Natural killer cell treated with Interleukin-12 subunit alpha and Interleukin-12 subunit beta and Interleukin-15 and Interleukin-18, amount 100 ng/mL, for 72 hours (primary cell): ENCODE data around the gene TTC23. TPM values are rescaled to one million over a fixed set of nuclear protein-coding genes. Genes with fewer than 3 reads are reported as not detected.

ENCODE experiments used
- ATAC-seq, 2 donors: fragments of 150-1000 bp; cut with Tn5 transposase in 1 of 2; sonication (Bioruptor Pico), chemical (Tn5 transposase) in 1 of 2; 2 replicates each; pipeline ENCODE4 v1.10.0; 2021
- DNase-seq: peaks from one replicate; pipeline ENCODE4 v3.0.0; 2022; ENCODE audit warnings: low spot score
- H3K27ac Mint-ChIP-seq, 2 donors: 1 replicate in 1 of 2; 2 replicates in 1 of 2; pipeline ENCODE4 v1.8.0; 2022; ENCODE audit warnings: mixed read lengths in 2 of 2, mild to moderate bottlenecking in 1 of 2, moderate library complexity in 1 of 2
- H3K27me3 Mint-ChIP-seq, 2 donors: 1 replicate in 1 of 2; 2 replicates in 1 of 2; pipeline ENCODE4 v1.8.0; 2022; ENCODE audit warnings: mixed read lengths in 2 of 2
- H3K36me3 Mint-ChIP-seq: one replicate; pipeline ENCODE4 v1.8.0; 2022; ENCODE audit warnings: mixed read lengths
- H3K4me1 Mint-ChIP-seq, 2 donors: 1 replicate in 1 of 2; 2 replicates in 1 of 2; pipeline ENCODE4 v1.8.0; 2022; ENCODE audit warnings: low read depth in 2 of 2, mixed read lengths in 2 of 2, mild to moderate bottlenecking in 1 of 2
- H3K4me3 Mint-ChIP-seq: one replicate; pipeline ENCODE4 v1.8.0; 2022; ENCODE audit warnings: mixed read lengths
- H3K9me3 Mint-ChIP-seq: 2 replicates; pipeline ENCODE4 v1.8.0; 2022; ENCODE audit warnings: mixed read lengths
- total RNA-seq, 2 donors: library from RNA; stranded (reverse); gene quantifications; one replicate each; pipeline ENCODE4 v1.2.3, GENCODE V29; 2022

The TTC23 gene
- total RNA-seq, 2 donors from 2014 or later = 1.00 to 3.6 TPM

DNA sequence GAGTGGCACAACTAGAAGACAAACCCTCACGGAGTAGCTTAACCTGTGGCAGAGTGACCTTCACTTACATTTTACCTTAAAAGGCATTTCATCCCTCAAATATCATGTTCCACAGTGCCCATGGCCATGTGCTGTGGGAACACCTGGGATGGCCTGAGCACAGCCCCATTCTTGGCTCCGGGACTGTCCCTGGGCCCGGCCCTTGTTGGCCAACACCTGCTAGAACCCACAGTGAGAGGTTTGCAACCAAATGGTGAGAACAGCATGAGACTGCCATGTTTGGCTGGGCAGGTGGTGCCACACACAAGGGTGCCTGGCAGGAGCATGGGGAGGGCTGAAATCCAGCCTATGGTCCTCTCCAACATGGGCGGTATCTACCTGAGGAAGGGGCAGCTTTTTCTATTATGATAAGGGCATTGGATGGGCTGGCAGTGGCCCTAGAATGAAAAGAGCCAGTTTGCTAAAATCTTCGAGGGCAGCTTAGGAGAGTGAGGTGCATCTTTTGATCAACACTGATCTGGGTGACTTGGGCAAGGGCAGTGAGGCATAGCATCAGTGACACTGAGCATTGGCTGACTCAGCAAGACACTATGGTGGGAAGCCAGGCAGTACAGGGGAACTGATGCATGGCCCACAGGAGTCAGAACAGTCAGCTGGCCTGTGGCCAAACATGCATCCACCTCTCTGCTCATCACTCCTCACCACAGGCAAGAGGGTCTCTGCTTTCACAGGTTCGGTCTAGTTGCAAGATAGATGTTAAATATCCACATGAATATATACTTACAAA lies 90.6 kb downstream of the TTC23 start:
- ATAC-seq (peak; percentile 34 to 53), DNase-seq (no peak)
- H3K27ac Mint-ChIP-seq = no peak overlapping the region
- peaks cover 0 to 3% of the 10 kb centered on the region in 2 donors for H3K4me1 Mint-ChIP-seq
- H3K36me3 Mint-ChIP-seq = no peaks in the 10 kb centered on the region
- H3K27me3 Mint-ChIP-seq = peaks cover 0 to 7% of the 10 kb centered on the region in 2 donors
- H3K9me3 Mint-ChIP-seq = no peaks in the 10 kb centered on the region
- no peak overlapping the region for H3K4me3 Mint-ChIP-seq

DNA sequence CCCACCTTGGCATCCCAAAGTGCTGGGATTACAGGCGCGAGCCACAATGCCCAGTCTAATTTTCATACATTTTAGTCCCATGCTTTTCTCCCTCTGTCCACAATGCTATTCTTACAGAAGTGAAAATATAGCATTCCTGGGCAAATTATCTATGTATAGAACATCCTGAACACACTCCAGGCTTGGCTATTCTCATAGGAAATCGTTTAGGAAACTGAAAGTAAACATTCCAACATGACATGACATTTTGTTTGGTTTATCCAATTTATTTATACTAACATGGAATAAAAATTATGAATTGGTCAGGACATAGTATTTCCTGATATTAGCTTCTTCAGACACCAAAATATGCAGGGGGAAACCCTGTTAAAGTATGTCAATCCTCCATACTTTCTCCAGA lies 91.9 kb downstream of the TTC23 start:
- H3K27me3 Mint-ChIP-seq = peaks cover 0 to 7% of the 10 kb centered on the region in 2 donors

DNA sequence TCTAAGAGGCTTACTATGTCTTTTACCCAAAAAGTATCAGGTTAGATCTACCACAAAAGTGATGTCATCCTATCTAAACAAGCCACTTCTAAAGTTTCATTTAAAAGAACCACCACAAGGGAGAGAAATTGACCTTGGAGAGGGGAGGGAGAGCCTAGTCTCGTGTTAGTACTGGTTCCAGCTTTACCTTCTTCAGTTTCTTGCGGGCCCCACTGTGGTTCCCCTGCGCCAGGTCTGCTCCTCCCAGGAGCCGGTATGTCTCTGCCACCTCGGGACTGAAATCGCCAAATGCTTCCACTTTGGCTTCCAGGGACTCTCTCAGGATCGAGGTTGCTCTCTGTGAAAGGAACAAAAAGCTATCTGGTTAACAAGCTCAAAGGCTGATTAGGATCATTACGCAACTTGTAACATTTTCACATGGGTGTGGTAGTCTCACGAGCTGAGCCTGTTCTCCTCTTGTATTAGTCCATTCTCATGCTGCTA lies 93.4 kb downstream of the TTC23 start:
- Mint-ChIP-seq H3K36me3 (no peaks in the 10 kb centered on the region), H3K27ac (no peak overlapping the region), H3K9me3 (no peaks in the 10 kb centered on the region), H3K27me3 (peaks cover 0 to 7% of the 10 kb centered on the region in 2 donors), H3K4me3 (no peak overlapping the region), H3K4me1 (no peaks in the 10 kb centered on the region)
- ATAC-seq (peak in 1 of 2 donors; percentile 9), DNase-seq (no peak)

More for the DNA sequence above, 91.9 kb downstream of the TTC23 start:
- no peak overlapping the region for H3K4me3 Mint-ChIP-seq
- H3K4me1 Mint-ChIP-seq = no peaks in the 10 kb centered on the region
- H3K36me3 Mint-ChIP-seq = no peaks in the 10 kb centered on the region
- DNase-seq (no peak), ATAC-seq (no peak)
- H3K27ac Mint-ChIP-seq = no peak overlapping the region
- H3K9me3 Mint-ChIP-seq = no peaks in the 10 kb centered on the region

DNA sequence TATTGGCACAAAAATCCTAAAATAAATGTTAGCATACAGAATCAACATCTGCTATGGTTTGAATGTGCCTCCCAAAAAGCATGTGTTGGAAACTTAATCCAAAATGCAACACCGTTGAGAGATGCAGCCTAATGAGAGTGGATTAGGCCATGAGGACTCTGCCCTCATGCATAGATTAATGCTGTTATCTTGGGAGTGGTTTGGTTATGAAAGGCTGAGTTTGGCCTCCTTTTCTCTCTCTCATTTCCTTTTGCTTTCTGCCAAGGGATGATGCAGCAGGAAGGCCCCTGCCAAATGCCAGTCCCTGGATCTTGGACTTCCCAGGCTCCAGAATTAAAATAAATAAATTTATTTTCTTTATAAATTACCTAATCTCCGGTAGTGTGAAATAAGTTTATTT lies 95.1 kb downstream of the TTC23 start:
- H3K36me3 Mint-ChIP-seq = no peaks in the 10 kb centered on the region
- no peak overlapping the region for H3K27ac Mint-ChIP-seq
- H3K4me1 Mint-ChIP-seq = no peaks in the 10 kb centered on the region
- H3K4me3 Mint-ChIP-seq = no peak overlapping the region
- H3K27me3 Mint-ChIP-seq = peaks cover 0 to 5% of the 10 kb centered on the region in 2 donors
- ATAC-seq (no peak), DNase-seq (no peak)
- no peaks in the 10 kb centered on the region for H3K9me3 Mint-ChIP-seq

- ATAC-seq (no peak), DNase-seq (no peak)
- Mint-ChIP-seq H3K4me3 (no peak overlapping the region), H3K36me3 (no peaks in the 10 kb centered on the region), H3K4me1 (no peaks in the 10 kb centered on the region), H3K27ac (no peak overlapping the region), H3K9me3 (no peaks in the 10 kb centered on the region), H3K27me3 (peaks cover 0 to 5% of the 10 kb centered on the region in 2 donors)
Measured at GRCh38 chr15:99153026-99153535, 96.3 kb downstream of the TTC23 start.

DNA sequence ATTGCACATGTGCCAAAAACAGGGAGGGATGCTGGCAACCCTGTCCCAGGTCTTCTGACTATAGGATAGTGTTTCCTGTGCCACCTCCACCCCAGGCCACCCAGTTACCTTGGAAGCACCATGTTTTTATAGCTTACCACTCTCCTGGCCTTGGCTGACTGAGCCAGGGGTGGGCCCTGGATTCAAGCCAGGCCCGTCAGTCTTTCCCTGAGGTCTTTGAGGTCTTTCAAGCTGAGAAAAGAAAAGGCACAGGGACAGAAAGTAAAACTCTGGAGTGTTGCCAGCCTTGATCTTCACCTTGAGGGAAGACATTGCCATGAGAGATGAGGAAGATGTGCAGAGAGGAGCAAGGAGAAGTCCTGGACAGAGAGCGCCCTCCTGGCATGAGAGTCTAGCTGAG lies 98.2 kb downstream of the TTC23 start:
- H3K4me1 Mint-ChIP-seq = no peaks in the 10 kb centered on the region

DNA sequence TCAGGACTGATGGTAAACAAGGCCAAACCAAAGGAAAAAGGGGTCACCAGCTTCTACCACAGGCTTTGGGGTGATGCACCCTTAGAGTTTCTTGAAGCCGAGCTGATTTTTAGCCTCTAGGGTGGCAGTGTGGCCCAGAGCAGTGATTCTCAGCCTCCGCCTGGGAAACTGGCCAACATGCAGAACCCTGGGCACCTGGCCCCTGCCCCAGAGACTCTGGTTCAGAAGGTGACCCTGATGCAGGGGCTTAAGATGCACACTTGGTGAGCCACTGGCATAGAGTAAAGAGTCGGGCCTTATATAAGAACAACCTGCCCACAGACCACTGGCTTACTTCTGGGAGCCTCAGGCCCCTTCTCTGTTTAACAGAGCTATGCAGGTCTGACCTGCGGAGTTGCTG lies 100.0 kb downstream of the TTC23 start:
- no peaks in the 10 kb centered on the region for H3K4me1 Mint-ChIP-seq
- H3K27me3 Mint-ChIP-seq = peaks cover 0 to 7% of the 10 kb centered on the region in 2 donors
- ATAC-seq = peak in 1 of 2 donors; percentile 26
- H3K4me3 Mint-ChIP-seq = no peak overlapping the region
- no peaks in the 10 kb centered on the region for H3K9me3 Mint-ChIP-seq
- DNase-seq = no peak
- H3K36me3 Mint-ChIP-seq = no peaks in the 10 kb centered on the region
- no peak overlapping the region for H3K27ac Mint-ChIP-seq

More for the DNA sequence above, 98.2 kb downstream of the TTC23 start:
- no peaks in the 10 kb centered on the region for H3K36me3 Mint-ChIP-seq
- no peak overlapping the region for H3K4me3 Mint-ChIP-seq
- DNase-seq (no peak), ATAC-seq (no peak)
- peaks cover 0 to under 1% of the 10 kb centered on the region in 2 donors for H3K27me3 Mint-ChIP-seq
- H3K9me3 Mint-ChIP-seq = no peaks in the 10 kb centered on the region
- H3K27ac Mint-ChIP-seq = no peak overlapping the region

GRCh38 chr15:99148851-99149276 lies 100.5 kb downstream of the TTC23 start:
- peak in 1 of 2 donors; percentile 26 for ATAC-seq
- DNase-seq = no peak
- Mint-ChIP-seq H3K27ac (no peak overlapping the region), H3K9me3 (no peaks in the 10 kb centered on the region), H3K4me3 (no peak overlapping the region), H3K4me1 (no peaks in the 10 kb centered on the region), H3K27me3 (peaks cover 0 to 9% of the 10 kb centered on the region in 2 donors), H3K36me3 (no peaks in the 10 kb centered on the region)

DNA sequence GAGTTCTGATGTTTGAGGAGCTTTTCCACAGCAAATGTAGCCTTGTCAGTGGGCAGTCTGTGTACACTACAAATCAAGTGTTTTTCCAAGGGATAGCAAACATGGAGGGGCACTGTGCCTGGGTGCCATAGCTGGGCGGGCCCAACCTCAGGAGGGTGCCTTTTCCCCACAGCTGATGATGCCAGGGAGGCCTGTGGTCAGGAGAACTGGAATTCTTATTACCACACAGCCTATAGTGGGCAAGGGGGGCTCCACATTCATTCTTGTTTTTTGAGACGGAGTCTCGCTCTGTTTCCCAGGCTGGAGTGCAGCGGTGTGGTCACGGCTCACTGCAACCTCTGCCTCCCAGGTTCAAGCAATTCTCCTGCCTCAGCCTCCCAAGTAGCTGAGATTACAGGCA lies 102.7 kb downstream of the TTC23 start:
- Mint-ChIP-seq H3K27ac (no peak overlapping the region), H3K4me1 (no peaks in the 10 kb centered on the region), H3K27me3 (peaks cover 0 to 12% of the 10 kb centered on the region in 2 donors), H3K4me3 (no peak overlapping the region), H3K36me3 (no peaks in the 10 kb centered on the region), H3K9me3 (no peaks in the 10 kb centered on the region)
- ATAC-seq (no peak), DNase-seq (no peak)

DNA sequence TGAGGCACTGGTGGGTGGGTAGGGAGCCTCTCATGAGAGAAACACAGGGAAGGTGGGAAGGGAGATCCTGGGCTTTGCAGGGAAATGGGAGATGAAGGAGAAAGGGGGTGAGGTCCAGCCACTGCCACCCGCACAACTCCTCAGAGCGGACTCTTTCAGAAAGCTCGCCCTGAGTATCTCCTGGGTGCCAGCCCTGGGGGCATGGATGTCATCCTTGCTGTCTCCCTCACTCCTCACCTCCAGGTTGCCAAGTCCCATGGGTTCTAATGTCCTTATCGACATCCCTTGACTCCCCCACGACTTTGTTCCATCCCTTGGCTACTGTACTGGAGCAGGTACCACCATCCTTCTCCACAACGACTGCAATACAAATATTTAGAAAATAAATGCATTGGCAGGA lies 103.6 kb downstream of the TTC23 start:
- Mint-ChIP-seq H3K9me3 (no peaks in the 10 kb centered on the region), H3K27me3 (peaks cover 0 to 12% of the 10 kb centered on the region in 2 donors), H3K4me3 (no peak overlapping the region), H3K27ac (no peak overlapping the region), H3K4me1 (no peaks in the 10 kb centered on the region), H3K36me3 (no peaks in the 10 kb centered on the region)
- ATAC-seq (peak in 1 of 2 donors; percentile 41), DNase-seq (no peak)

- DNase-seq = no peak
- no peak overlapping the region for H3K4me3 Mint-ChIP-seq
- H3K9me3 Mint-ChIP-seq = no peaks in the 10 kb centered on the region
Measured at GRCh38 chr15:99145005-99145404, 104.4 kb downstream of the TTC23 start.

DNA sequence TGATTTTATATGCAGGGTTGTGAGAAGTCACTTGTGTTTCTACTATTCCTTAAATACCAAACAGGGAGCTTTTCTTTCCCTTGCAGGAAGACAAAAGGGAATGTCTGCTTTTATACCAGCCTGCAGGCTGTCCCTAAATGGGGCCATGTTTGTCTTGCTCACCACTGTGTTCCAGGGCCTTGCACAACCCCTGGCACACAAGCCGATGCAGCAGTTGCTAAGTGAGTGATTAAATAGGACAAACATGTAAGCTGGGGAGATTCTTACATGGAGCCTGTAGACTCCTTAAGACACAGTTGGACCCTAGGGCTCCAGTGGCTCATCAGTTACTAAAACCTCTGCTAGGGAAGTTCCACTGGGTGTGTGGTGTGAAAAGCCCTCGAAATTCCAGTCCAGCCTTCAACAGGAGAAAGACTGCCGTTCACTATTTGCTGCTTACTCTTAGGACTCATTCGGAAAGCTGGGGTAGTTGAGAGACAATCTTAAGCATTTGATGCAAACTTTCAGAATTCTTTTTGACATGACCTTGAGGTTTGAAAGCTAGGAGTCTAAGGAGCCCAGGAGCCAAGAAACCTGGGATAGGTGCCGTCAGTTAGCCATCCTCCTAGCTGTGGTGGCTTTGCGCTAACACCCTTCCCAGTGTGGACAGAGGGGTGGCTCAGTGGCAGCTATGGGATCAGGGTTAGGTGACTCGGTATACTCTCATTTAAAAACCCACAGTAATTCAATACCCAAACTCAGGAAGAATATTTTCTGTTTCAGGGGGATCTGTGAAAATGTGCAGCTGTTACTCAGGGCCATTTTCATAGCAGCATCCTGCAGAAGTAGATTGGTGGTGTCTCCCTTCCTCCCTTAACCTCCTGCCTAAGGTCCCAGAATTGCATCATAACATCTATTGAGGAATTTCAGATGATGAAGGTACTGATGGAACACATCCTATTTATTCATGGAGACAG lies 105.4 kb downstream of the TTC23 start:
- Mint-ChIP-seq H3K36me3 (no peaks in the 10 kb centered on the region), H3K9me3 (no peaks in the 10 kb centered on the region), H3K27me3 (peaks cover 0 to 14% of the 10 kb centered on the region in 2 donors), H3K4me3 (no peak overlapping the region), H3K27ac (no peak overlapping the region), H3K4me1 (no peaks in the 10 kb centered on the region)
- no peak for ATAC-seq
- DNase-seq = no peak

More at GRCh38 chr15:99145005-99145404, 104.4 kb downstream of the TTC23 start:
- ATAC-seq = no peak
- Mint-ChIP-seq H3K4me1 (no peaks in the 10 kb centered on the region), H3K27me3 (peaks cover 0 to 12% of the 10 kb centered on the region in 2 donors), H3K36me3 (no peaks in the 10 kb centered on the region), H3K27ac (no peak overlapping the region)

DNA sequence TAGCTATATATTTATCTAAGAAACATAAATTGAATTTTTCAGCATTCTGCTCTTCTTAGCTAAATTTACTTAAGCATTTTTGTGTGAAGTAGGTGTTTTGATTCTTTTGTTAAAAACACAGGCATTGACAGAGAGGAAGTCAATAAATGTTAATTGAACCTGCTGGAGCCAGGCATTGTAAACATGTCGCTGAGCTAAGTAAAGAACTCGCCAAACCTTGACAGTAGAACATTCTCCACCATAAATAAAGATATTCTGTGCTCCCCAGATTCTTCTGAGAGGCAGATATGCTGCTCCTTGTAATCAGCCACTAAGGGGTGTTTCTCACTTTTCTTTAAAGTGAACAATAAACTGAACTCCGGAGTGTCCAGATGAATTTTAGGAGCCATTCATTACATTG lies 106.1 kb downstream of the TTC23 start:
- Mint-ChIP-seq H3K4me1 (no peaks in the 10 kb centered on the region), H3K9me3 (no peaks in the 10 kb centered on the region), H3K36me3 (no peaks in the 10 kb centered on the region), H3K27ac (no peak overlapping the region), H3K27me3 (peaks cover 0 to 14% of the 10 kb centered on the region in 2 donors), H3K4me3 (no peak overlapping the region)
- ATAC-seq = no peak
- no peak for DNase-seq
